GM18520 (cell line): ENCODE results near the gene ITIH5.

ENCODE experiments used
- ATAC-seq: cut with Tn5 transposase; IDR thresholded peaks from one replicate; pipeline ENCODE4 v1.9.1; 2021; ENCODE audit not compliant: unreplicated experiment

Gene ITIH5

GRCh38 chr10:7525314-7526016, 141.3 kb downstream of the ITIH5 start:
- ATAC-seq: peak; percentile 66

- no peak for ATAC-seq
Measured at GRCh38 chr10:7523656-7524055, 143.1 kb downstream of the ITIH5 start.

- ATAC-seq: peak; percentile 66
Measured at GRCh38 chr10:7520507-7521485, 146.0 kb downstream of the ITIH5 start.

- ATAC-seq: no peak
Measured at GRCh38 chr10:7519351-7519750, 147.4 kb downstream of the ITIH5 start.

- no peak for ATAC-seq
Measured at GRCh38 chr10:7518693-7519092, 148.1 kb downstream of the ITIH5 start.

- ATAC-seq: no peak
Measured at GRCh38 chr10:7515439-7515838, 151.3 kb downstream of the ITIH5 start.

GRCh38 chr10:7513936-7514335, 152.8 kb downstream of the ITIH5 start:
- no peak for ATAC-seq

GRCh38 chr10:7513455-7513854, 153.3 kb downstream of the ITIH5 start:
- no peak for ATAC-seq

GRCh38 chr10:7512487-7512886, 154.3 kb downstream of the ITIH5 start:
- ATAC-seq: no peak

GRCh38 chr10:7511612-7512011, 155.2 kb downstream of the ITIH5 start:
- ATAC-seq: no peak
